ENCODE measurements around the gene GLOD5.

Gene GLOD5

GRCh38 chrX:48782216-48782615 lies 20.7 kb downstream of the GLOD5 start (continued):
- TF ChIP-seq GLIS3 (CRISPR knock-in tag; IDR thresholded peaks at IDR 0.05), result no peak

DNA sequence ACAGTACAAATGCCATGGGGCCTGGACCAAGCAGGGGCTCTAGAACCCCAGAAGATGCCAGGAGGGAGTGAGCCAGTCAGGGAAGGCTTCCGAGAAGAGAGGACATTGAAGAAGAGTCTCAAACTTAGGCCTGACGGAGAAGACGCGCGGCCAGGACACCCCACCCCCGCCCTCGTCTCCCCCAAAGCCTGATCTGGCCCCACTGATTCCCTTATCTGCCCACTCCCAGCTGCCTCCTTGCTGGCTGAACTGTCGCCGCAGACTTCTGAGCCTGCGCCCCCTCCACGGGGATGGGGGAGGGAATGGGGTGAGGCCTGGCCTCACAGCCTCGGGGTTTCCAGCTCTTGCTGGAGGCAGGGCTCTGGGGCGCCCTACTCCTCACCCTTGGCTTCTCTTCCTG lies 21.2 kb downstream of the GLOD5 start:
- TF ChIP-seq ZNF565 (CRISPR knock-in tag; conservative IDR thresholded peaks at IDR 0.05; ENCODE audit: low read depth), result no peak
- TF ChIP-seq OSR1 (CRISPR knock-in tag; IDR thresholded peaks at IDR 0.05), result no peak
- TF ChIP-seq ZFP3 (CRISPR knock-in tag; IDR thresholded peaks at IDR 0.05), result no peak
- TF ChIP-seq PATZ1 (CRISPR knock-in tag; IDR thresholded peaks at IDR 0.05; ENCODE audit: borderline replicate concordance), result no peak
- TF ChIP-seq, protein P1, sequence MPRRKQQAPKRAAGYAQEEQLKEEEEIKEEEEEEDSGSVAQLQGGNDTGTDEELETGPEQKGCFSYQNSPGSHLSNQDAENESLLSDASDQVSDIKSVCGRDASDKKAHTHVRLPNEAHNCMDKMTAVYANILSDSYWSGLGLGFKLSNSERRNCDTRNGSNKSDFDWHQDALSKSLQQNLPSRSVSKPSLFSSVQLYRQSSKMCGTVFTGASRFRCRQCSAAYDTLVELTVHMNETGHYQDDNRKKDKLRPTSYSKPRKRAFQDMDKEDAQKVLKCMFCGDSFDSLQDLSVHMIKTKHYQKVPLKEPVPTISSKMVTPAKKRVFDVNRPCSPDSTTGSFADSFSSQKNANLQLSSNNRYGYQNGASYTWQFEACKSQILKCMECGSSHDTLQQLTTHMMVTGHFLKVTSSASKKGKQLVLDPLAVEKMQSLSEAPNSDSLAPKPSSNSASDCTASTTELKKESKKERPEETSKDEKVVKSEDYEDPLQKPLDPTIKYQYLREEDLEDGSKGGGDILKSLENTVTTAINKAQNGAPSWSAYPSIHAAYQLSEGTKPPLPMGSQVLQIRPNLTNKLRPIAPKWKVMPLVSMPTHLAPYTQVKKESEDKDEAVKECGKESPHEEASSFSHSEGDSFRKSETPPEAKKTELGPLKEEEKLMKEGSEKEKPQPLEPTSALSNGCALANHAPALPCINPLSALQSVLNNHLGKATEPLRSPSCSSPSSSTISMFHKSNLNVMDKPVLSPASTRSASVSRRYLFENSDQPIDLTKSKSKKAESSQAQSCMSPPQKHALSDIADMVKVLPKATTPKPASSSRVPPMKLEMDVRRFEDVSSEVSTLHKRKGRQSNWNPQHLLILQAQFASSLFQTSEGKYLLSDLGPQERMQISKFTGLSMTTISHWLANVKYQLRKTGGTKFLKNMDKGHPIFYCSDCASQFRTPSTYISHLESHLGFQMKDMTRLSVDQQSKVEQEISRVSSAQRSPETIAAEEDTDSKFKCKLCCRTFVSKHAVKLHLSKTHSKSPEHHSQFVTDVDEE (CRISPR knock-in tag; IDR thresholded peaks at IDR 0.05), result no peak
- no peak for TF ChIP-seq ZC3H10 (CRISPR knock-in tag; IDR thresholded peaks at IDR 0.05)
- no peak for TF ChIP-seq ZNF8 (CRISPR knock-in tag; IDR thresholded peaks at IDR 0.05)
- no peak for TF ChIP-seq ZNF70 (CRISPR knock-in tag; IDR thresholded peaks at IDR 0.05)
- no peak for ATAC-seq

DNA sequence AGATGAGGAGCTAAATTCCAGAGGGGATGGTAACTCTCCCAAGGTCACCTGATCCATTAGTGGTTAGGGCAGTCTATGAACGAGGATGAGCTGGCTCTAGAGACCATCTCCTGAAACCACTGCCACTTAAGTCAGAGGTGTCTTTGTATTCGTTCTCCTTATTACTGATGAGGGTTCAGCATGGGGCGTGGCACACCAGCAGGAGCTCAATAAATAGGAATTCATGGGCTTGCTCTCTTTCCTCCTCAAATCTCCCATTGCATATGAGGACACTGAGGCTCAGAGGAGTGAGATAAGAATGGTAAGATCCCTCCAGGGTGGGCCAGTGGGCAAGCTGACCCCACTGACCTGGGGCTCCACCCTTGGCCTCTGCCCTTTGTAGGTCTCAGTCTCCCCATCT lies 23.2 kb downstream of the GLOD5 start:
- no peak for TF ChIP-seq ZNF70 (CRISPR knock-in tag; IDR thresholded peaks at IDR 0.05)
- no peak for TF ChIP-seq ZFP30 (CRISPR knock-in tag; IDR thresholded peaks at IDR 0.05)
- no peak for TF ChIP-seq PPARA (CRISPR knock-in tag; IDR thresholded peaks at IDR 0.05; ENCODE audit: borderline replicate concordance)
- TF ChIP-seq ZC3H10 (CRISPR knock-in tag; IDR thresholded peaks at IDR 0.05), result no peak
- TF ChIP-seq GLIS3 (CRISPR knock-in tag; IDR thresholded peaks at IDR 0.05), result no peak

GRCh38 chrX:48785186-48785539 lies 23.6 kb downstream of the GLOD5 start:
- ATAC-seq, result no peak; the same call in 2 of the 3 replicates
- TF ChIP-seq ZFP30 (CRISPR knock-in tag; IDR thresholded peaks at IDR 0.05), result no peak
- no peak for TF ChIP-seq ESRRG (CRISPR knock-in tag; IDR thresholded peaks at IDR 0.05)
- no peak for TF ChIP-seq CREB5 (CRISPR knock-in tag; IDR thresholded peaks at IDR 0.05; ENCODE audit: low read depth)
- no peak for TF ChIP-seq ZNF565 (CRISPR knock-in tag; conservative IDR thresholded peaks at IDR 0.05; ENCODE audit: low read depth)
- TF ChIP-seq CSRNP3 (CRISPR knock-in tag; IDR thresholded peaks at IDR 0.05), result no peak
- no peak for TF ChIP-seq ZC3H10 (CRISPR knock-in tag; IDR thresholded peaks at IDR 0.05)
- no peak for TF ChIP-seq TCF4 (CRISPR knock-in tag; IDR thresholded peaks at IDR 0.05; ENCODE audit: borderline replicate concordance)

More for the DNA sequence above, 23.2 kb downstream of the GLOD5 start:
- no peak for ATAC-seq

DNA sequence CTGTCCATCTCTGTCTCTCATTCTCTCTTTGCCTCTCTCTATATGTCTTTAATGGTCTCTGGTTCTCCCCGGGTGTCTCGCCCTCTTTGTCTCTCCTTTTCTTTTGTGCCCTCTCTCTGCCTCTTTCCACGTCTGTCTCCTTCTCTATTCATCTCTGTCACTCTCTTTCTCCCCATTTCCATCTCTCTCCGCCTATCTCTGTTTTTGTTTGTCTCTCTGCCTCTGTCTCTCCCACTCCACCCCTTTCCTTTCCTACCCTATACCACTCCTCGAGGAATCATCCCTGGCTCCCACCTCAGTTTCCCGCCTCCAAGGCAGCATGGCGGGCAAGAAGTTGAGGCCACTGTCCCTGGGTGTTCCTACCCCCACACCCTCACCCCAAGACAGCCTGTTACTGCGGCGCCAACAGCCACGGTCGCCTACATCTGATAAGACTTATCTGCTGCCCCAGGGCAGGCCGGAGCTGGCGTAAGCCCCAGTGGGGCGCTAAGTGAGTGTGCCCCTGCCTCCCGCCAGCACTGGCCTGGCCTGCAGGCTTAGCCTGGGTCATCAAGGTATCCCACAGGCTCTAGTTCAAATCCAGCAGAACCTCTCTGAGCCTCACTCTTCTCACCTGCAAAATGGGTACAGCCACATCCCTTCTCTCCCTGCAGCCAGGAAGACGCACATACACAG lies 24.1 kb downstream of the GLOD5 start:
- ATAC-seq, result no peak
- TF ChIP-seq PATZ1 (CRISPR knock-in tag; IDR thresholded peaks at IDR 0.05; ENCODE audit: borderline replicate concordance), result no peak
